HepG2 (cell line): ENCODE results near the gene MTHFSD. TPM values are rescaled to one million over a fixed set of nuclear protein-coding genes. Genes with fewer than 3 reads are reported as not detected.

Experiments used
- ATAC-seq: fragments of 200-7000 bp; cut with Tn5 transposase; 3 replicates; pipeline ENCODE4 v1.9.1; 2020; ENCODE audit warnings: mild to moderate bottlenecking, moderate library complexity
- BruUV-seq: library from RNA; stranded (reverse); fragments of 400-500 nt; replicated peaks from 2 replicates; lab custom pipeline; 2021; lab: Mats Ljungman, UMichigan
- CTCF ChIA-PET: fragments of 300-600 bp; formaldehyde crosslinking; extraction: SDS; loops from one replicate; lab custom pipeline; 2021; ENCODE audit warnings: low total read pairs, inconsistent platforms, low intra/inter-chr PET ratio; lab: Yijun Ruan, JAX
- POLR2A ChIA-PET: fragments of 350-600 bp; sonication (Branson Sonifier 250); formaldehyde crosslinking; loops from one replicate; lab custom pipeline; 2020; ENCODE audit warnings: antibody characterized with exemption, inconsistent platforms; lab: Yijun Ruan, JAX
- DNase-seq: peaks from one replicate; pipeline ENCODE4 v3.0.0-alpha.2; 2015; ENCODE audit warnings: low spot score
- FAIRE-seq: peaks from 3 replicates; lab custom pipeline; 2011; peaks lifted over from hg19 to GRCh38; lab: Jason Lieb, UNC
- H2AFZ ChIP-seq: one replicate; pipeline ENCODE4 v1.6.1; 2011; ENCODE audit warnings: low read length, inconsistent platforms
- H3K27ac ChIP-seq: fragments of 300-600 bp; 3 replicates; pipeline ENCODE4 v1.8.0; 2011; ENCODE audit warnings: mixed run types, mild to moderate bottlenecking, mixed read lengths, low read length, inconsistent platforms; ENCODE audit not compliant: insufficient read depth; ENCODE audit errors: extremely low read length
- H3K27me3 ChIP-seq, 2 experiments: fragments of 200-600 bp in 1 of 2; 2 replicates in 1 of 2; 3 replicates in 1 of 2; pipeline versions ENCODE4 v1.6.0 to v1.8.0; 2011; ENCODE audit warnings: low read length in 2 of 2, mild to moderate bottlenecking in 2 of 2, moderate library complexity in 2 of 2, inconsistent platforms in 1 of 2; ENCODE audit not compliant: insufficient read depth in 2 of 2, control insufficient read depth in 1 of 2
- H3K36me3 ChIP-seq, 2 experiments: fragments of 200-600 bp in 1 of 2; replicated peaks in 1 of 2; 2 replicates in 1 of 2; 3 replicates in 1 of 2; pipeline versions ENCODE4 v1.5.1 to v1.8.0; 2011; ENCODE audit warnings: low read length in 2 of 2, inconsistent platforms in 1 of 2; ENCODE audit not compliant: insufficient read depth in 2 of 2, control insufficient read depth in 1 of 2
- H3K4me1 ChIP-seq: 2 replicates; pipeline ENCODE4 v1.5.1; 2012; ENCODE audit warnings: low read length, inconsistent platforms; ENCODE audit not compliant: insufficient read depth
- H3K4me2 ChIP-seq: 2 replicates; pipeline ENCODE4 v1.6.0; 2011; ENCODE audit warnings: low read depth, low read length, inconsistent platforms
- H3K4me3 ChIP-seq, 3 experiments: fragments of 200-600 bp in 1 of 3; sonication (generic), shearing (Covaris generic) in 1 of 3; replicated peaks in 1 of 3; 2 replicates each; pipeline ENCODE4 v1.5.1; 2011 to 2016; ENCODE audit warnings: low read length in 3 of 3, inconsistent platforms in 2 of 3, low read depth in 2 of 3, mild to moderate bottlenecking in 2 of 3, control low read depth in 1 of 3, mixed read lengths in 1 of 3; ENCODE audit not compliant: insufficient read depth in 1 of 3
- H3K79me2 ChIP-seq: one replicate; pipeline ENCODE4 v1.6.1; 2011; ENCODE audit warnings: low read length, inconsistent platforms; ENCODE audit not compliant: insufficient read depth
- H3K9ac ChIP-seq: 2 replicates; pipeline ENCODE4 v1.6.0; 2011; ENCODE audit warnings: mild to moderate bottlenecking, low read depth, low read length, inconsistent platforms; ENCODE audit not compliant: insufficient read depth
- H3K9me3 ChIP-seq: 2 replicates; pipeline ENCODE4 v1.5.1; 2012; ENCODE audit warnings: mild to moderate bottlenecking, low read length
- H4K20me1 ChIP-seq: 2 replicates; pipeline ENCODE4 v1.6.0; 2011; ENCODE audit warnings: inconsistent platforms, mild to moderate bottlenecking, low read length, moderate library complexity; ENCODE audit not compliant: insufficient read depth
- GATAD1 ChIP-seq: IDR thresholded peaks from 2 replicates; pipeline ENCODE4 v1.6.1; 2016; ENCODE audit warnings: missing genetic modification reagents, missing compliant biosample characterization
- NR2F1 ChIP-seq, 2 experiments: fragments of 450-650 bp in 1 of 2; formaldehyde crosslinking in 1 of 2; IDR thresholded peaks; 2 replicates each; pipeline versions ENCODE4 v1.5.0 to v1.6.1; 2016 to 2020; ENCODE audit warnings: mild to moderate bottlenecking in 1 of 2, missing compliant biosample characterization in 1 of 2, missing genetic modification reagents in 1 of 2, moderate library complexity in 1 of 2
- RBM39 ChIP-seq: fragments of 200-400 bp; formaldehyde crosslinking; IDR thresholded peaks from one replicate; pipeline ENCODE4 v1.6.1; 2018; ENCODE audit warnings: antibody characterized with exemption, mild to moderate bottlenecking, low read depth, low read length; ENCODE audit not compliant: poor library complexity, severe bottlenecking
- XBP1 ChIP-seq: sonication (generic); formaldehyde crosslinking; IDR thresholded peaks from 2 replicates; pipeline ENCODE4 v1.5.0; 2020; ENCODE audit warnings: missing genetic modification reagents
- ZNF12 ChIP-seq: sonication (generic); formaldehyde crosslinking; IDR thresholded peaks from 2 replicates; pipeline ENCODE4 v1.5.0; 2020; ENCODE audit warnings: missing genetic modification reagents
- ZNF550 ChIP-seq: sonication (generic); formaldehyde crosslinking; IDR thresholded peaks from 2 replicates; pipeline ENCODE4 v1.4.0; 2020; ENCODE audit warnings: mild to moderate bottlenecking, missing genetic modification reagents, borderline replicate concordance
- WGBS: methylation state at CpG from one replicate; pipeline ENCODE4 v1.1.6; 2017; ENCODE audit warnings: low lambda C conversion rate; 5-methylcytosine and 5-hydroxymethylcytosine counted together
- in situ Hi-C: cut with HindIII; loops from 2 replicates; pipeline ENCODE4 v1.10.0; 2017; ENCODE audit warnings: low pct_unique_long_range_greater_than_20kb; ENCODE audit not compliant: extremely low pct_ligation_motif_present
- intact Hi-C: fragments of 100-400 bp; cut with micrococcal nuclease; formaldehyde crosslinking; loops from one replicate; pipeline ENCODE4 v1.10.0; 2022; ENCODE audit not compliant: unreplicated experiment
- polyA plus RNA-seq, 8 experiments: library from polyadenylated mRNA; depleted of rRNA in 3 of 8; stranded (reverse) in 7 of 8; unstranded in 1 of 8; fragments of >200 nt; fragmentation: Illumina TruSeq in 4 of 8; extraction: Trizol in 4 of 8; gene quantifications; 2 replicates each; pipeline versions ENCODE4 v1.2.1 to v1.2.3, GENCODE V29; 2011 to 2016; ENCODE audit warnings: low read depth in 4 of 8, missing spikeins in 1 of 8, mixed read lengths in 1 of 8; ENCODE audit not compliant: insufficient read depth in 1 of 8
- total RNA-seq, 5 experiments: library from RNA; depleted of rRNA; stranded (reverse); fragments of >200 nt; fragmentation: Illumina TruSeq; extraction: Trizol; gene quantifications; 2 replicates each; pipeline ENCODE4 v1.2.3, GENCODE V29; 2016; ENCODE audit warnings: low read depth in 1 of 5
- TF ChIP-seq, protein P1 (sequence below): sonication (generic); formaldehyde crosslinking; IDR thresholded peaks from 2 replicates; pipeline ENCODE4 v1.5.1; 2020; ENCODE audit warnings: missing genetic modification reagents, mild to moderate bottlenecking, borderline replicate concordance

Gene MTHFSD
- total and polyA plus RNA-seq, 2 of the 13 experiments (the other 11 are each of a cell fraction or from before 2014, with no cell fraction given): 14.2 to 16.3 TPM

DNA sequence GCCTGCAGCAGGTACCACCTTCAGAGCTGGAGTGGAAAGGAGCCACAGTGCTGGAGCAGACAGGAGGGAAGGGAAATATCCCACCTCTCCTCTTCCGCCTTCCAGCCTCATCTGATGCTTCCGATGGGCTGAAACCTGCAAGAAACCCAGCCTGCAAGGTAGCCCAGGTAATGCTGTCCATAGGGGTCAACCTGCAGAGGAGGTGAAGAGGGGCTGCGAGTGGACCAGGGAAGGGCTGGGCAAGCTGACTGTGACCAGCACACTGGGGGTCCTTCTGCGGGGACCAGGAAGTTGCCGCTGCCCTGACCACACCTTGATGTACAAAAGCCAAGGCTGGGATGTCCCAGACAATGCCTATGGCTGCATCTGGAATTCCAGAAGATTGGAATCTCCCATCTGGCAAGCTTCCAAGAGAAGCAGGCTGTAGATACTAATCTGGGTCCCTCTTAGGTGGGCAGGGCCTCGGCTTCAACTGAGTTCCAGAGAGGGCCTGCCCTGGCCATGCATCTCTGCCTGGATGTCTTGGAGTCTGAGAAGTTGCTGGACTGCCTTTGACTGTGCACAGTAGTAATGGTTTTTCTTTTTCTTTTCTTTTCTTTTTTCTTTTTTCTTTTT, 29.1 kb upstream of the MTHFSD start:
- in situ Hi-C loops: no loop called here
- WGBS: 13% methylated on average over 6 of the region's 6 CpGs
- Histone ChIP-seq H3K27ac (no peak overlapping the region), H3K4me2 (no peak overlapping the region), H3K27me3 (peaks cover 4 to 43% of the 10 kb centered on the region in 2 experiments; a peak in 3 of 5 replicates), H3K9ac (no peak overlapping the region), H3K79me2 (no peaks in the 10 kb centered on the region), H2AFZ (no peak overlapping the region), H3K36me3 (no peaks in the 10 kb centered on the region), H3K4me1 (no peaks in the 10 kb centered on the region), H3K9me3 (no peaks in the 10 kb centered on the region), H3K4me3 (no peak overlapping the region), H4K20me1 (no peaks in the 10 kb centered on the region)
- TF ChIP-seq NR2F1 (CRISPR knock-in tag; IDR thresholded peaks at IDR 0.05): no peak
- TF ChIP-seq, protein P1, sequence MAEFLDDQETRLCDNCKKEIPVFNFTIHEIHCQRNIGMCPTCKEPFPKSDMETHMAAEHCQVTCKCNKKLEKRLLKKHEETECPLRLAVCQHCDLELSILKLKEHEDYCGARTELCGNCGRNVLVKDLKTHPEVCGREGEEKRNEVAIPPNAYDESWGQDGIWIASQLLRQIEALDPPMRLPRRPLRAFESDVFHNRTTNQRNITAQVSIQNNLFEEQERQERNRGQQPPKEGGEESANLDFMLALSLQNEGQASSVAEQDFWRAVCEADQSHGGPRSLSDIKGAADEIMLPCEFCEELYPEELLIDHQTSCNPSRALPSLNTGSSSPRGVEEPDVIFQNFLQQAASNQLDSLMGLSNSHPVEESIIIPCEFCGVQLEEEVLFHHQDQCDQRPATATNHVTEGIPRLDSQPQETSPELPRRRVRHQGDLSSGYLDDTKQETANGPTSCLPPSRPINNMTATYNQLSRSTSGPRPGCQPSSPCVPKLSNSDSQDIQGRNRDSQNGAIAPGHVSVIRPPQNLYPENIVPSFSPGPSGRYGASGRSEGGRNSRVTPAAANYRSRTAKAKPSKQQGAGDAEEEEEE (CRISPR knock-in tag): no peak
- TF ChIP-seq RBM39: no peak
- TF ChIP-seq ZNF12: no peak
- TF ChIP-seq GATAD1: no peak
- no peak for TF ChIP-seq ZNF550
- no peak for TF ChIP-seq XBP1
- no peak for FAIRE-seq
- ATAC-seq: no peak
- no TSS peak for BruUV-seq
- CTCF ChIA-PET: no interaction called here
- DNase-seq: no peak
- intact Hi-C loops: loop anchor here (10.0 kb wide), 1 partner anchor 271 kb away; no protein-coding TSS in a partner anchor
- POLR2A ChIA-PET: no interaction called here
